Forelimb muscle (tissue), 1 donor: ENCODE data around the gene HIRA. TPM values are rescaled to one million over a fixed set of nuclear protein-coding genes. Genes with fewer than 3 reads are reported as not detected.

Experiments used
- DNase-seq: peaks from one replicate; pipeline ENCODE4 v3.0.0-alpha.2; 2013; ENCODE audit warnings: low read depth
- polyA plus RNA-seq: library from polyadenylated mRNA; unstranded; fragments of 120-200 nt; gene quantifications from one replicate; pipeline ENCODE4 v1.2.1, GENCODE V29; 2013; ENCODE audit not compliant: insufficient read length

Gene HIRA
- polyA plus RNA-seq, 1 donor = 17.4 TPM

DNA sequence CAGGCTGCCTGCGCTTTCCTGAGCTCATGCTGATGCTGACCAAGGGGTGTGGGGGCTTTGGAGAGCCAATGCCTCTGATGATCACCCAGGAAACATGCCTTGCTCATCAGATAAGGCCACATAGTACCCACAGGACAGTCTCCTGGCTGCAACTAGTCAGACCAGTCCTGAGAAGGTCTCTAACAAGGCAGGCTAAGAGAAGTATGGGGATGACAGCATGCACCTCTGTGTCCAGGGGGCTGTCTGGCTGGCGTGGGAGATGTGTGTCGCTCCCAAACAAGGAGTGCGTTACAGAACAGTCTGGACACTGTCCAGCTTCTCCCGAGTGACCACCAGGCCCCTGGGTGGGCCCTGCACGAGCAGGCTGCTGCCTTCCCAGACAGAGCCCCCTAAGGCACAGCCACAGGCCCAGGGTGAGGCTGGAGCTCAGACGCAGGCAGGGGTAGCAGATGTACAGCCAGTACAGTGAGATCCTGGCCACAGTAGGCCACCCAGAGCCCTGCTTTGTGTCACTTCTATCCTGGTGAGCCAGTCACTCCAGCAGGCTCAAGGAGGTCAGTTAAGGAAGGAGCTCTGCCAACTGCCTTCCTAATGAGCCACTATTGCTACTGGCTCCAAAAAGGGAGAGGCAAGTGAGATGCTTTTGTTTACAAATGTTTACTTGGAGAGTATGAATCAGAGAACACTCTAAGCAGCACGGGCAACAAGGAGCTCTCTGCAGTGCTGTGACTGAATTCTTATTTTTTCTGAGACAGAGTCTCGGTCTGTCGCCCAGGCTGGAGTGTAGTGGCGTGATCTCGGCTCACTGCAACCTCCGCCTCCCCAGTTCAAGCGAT, 74.0 kb downstream of the HIRA start:
- no peak for DNase-seq

DNA sequence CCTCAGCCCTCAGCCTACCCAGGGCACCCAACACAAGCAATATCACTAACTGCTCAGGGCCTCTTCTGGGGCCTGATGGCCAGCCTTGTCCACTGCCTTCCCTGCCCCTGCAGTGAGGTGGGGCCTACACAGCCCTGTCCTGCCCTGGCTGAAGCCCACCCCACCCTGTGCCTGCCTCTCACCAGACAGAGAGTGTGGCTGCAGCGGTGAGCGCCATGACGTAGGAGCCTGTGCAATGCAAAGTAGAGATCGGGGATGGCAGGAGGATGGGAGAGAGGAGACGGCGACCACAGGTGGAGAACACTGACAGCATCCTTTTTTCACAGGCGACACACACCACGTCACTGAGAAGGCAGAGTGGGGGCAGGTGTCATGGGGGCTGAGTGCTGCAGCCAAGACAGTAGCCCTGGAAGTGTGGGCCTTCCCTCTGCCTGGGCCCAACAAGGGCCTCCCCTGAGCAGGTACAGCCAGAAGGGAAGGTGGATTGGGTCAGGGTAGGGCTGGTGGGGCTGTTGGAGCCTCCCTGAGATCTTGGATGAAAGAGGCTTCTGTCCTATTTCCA, 74.7 kb downstream of the HIRA start:
- no peak for DNase-seq

DNA sequence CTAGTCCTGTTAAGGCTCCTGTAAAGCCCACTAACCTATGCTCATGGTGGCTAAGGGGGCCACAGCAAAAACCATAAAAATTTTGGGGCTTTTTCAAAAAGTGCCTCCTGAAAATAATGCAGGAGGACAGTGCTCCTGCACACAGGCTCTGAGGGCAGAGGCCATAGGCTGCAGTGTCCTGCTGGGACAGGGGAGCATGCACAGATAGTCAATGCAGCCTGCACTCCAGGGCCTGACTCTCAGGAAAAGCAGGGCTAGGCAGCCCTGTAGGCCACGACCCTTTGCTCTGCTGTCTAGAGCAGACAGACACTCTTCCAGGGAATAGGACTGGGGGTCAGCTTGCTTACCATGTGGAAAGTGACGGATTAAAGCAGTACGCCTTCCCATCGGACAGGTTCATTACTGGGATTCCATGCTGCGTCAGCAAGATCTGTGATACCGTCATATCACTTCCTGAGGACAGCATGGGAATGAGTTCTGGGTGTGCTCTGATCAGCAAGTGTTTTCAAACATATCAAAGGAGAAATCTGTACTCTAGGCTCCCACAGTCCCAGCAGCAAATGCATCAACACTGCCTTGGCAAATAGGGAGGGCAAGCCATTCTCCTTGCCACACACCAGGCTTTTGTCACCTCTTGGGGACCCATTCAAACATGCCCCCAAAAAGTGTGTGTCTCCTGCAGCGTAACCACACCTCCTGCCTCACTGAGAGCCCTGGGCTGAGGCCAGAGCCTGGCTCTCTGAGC, 75.9 kb downstream of the HIRA start:
- no peak for DNase-seq

DNA sequence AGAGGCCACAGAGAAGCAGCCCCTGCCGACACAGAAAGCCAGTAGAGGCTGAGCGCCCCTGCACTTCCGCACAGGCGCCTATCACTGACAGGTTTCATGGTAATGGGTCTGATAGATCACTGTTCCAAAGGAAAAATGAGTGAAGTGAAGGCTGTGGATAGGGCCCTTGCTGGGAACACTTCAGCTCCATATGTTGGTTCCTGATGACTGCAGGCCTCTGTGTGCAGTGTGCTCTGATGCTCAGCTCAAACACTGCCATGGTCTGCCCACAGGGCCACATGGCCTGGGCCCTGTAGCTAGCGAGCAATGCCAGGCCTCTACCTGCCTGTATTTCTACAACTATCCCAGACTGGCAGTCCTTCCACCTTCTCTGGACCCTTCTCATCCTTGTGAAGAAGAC, 77.3 kb downstream of the HIRA start:
- no peak for DNase-seq

DNA sequence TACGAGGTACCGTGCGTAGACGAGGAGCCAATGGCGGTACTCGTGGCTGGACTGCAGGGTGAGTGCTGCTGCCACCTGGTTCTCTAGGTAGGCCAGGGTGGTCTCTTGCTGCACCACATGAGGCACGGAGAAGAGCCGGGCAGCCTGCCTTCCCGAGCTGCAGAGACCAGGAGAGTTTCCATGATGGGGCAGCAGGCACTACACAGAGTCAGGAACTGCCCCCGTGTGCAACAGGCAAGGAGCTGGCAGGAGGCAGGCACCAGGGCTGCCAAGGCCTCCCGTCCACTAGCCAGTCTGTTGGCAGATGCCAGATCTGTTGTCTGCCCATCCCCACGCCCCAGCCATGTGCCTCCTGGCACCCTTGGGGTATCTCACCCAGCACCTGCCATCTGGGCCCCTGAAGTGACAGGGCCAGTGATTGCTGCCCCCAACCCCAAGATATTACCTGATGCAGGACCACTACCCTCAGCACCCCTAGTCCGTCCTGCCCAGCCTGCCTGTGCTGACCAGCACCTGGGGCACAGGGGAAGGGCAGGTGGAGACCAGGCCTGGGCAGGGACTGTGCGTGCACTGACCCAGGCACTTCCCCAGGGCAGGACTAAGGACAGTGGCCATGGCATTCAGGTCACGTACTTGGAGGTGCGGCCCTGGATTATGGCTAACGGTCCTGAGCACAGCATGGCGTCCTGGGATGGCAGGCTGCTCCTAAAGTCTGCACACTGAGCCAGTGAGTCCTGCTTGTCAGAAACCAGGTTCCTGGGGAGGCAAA, 78.0 kb downstream of the HIRA start:
- no peak for DNase-seq

DNA sequence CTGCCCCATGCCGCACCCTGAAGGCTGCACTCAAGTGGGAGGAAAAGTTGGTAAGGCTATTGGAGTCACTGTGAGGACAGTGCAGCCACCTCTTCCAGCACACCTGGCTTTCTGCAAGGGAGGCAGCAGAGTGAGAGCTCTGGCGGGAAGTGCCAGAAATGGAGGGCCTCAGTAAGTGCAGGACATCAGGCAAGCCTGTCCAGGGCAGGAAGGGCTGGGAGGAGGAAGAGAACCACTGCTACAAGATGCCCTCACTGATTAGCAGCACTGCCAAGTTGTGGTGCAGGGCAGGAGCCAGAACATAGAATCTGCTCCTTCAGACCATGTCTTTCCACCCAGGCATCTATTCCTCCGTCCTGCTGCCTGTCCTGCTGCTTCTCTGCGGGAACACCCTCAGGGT, 78.8 kb downstream of the HIRA start:
- no peak for DNase-seq

DNA sequence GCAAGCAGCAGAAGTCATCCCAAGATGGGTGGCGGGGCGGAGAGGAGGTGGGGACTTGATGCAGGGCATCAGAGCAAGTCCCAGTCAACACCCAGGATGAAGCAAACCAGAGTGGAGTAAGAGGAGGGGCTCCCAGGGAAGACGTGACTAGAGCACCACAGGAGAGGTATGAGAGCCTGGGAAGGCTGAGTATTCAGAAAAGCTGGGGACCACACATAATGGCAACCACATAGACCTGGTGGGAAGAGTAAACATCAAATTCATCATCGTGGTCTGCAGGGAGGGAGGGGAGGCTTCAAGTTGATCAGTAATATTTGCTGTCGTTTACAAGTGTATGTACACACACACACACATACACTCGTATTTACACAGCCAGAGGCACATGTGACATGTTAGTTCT, 79.3 kb downstream of the HIRA start:
- no peak for DNase-seq

DNA sequence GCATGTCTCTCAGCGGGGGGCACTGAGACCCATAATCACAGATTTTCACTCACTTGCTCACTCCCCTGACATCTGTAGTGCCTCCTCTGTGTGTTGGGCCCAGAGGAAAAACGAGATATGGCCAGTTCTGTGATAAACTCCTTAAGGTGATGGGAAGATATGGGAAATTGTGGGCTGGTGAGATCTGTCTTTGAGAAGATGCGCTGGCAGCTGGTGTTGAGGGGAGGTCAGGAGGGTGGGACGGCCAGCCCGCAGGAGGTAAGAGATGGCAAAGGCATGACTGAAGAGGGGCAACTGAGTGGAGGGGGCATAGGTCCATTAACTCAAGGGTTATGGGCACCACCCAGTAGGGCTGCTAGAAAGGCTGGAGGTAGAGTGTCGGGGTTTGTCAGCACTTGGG, 79.9 kb downstream of the HIRA start:
- DNase-seq = no peak

DNA sequence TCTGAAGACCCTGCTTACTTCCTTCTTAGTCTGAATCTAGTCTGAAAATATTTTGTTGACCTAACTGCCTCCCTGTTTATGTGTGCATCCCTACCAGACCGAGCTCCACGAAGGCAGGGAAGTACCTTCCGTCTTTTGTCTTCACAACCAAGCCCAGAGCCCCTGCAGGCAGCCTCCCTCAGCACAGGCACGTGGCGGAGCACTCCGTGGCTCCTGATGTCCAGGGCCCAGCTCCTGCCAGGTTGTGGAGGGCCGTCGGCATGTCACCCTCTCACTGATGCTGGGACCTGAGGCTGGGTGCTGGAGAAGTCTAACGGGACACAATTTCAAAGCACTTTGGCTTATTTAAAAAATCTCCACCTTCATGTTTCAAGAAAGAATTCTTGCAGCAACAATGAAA, 80.6 kb downstream of the HIRA start:
- no peak for DNase-seq

DNA sequence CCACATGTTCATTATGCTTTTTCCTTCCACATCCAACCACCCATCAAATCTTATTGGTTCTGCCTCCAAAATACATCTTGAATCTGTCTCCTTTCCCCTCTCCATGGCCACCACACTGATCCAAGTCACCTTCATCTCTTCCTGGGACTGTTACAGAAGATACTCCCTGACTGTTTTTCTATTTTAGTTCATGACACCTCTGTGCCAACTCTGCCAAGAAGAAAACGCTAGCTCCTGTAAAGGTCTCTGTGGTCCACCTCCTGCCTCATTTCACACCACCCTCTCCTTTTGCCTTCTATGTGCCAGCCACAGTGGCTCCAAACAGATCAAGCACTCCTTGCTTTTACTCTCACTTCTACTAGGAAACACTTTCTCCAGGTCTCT, 81.1 kb downstream of the HIRA start:
- DNase-seq = no peak

DNA sequence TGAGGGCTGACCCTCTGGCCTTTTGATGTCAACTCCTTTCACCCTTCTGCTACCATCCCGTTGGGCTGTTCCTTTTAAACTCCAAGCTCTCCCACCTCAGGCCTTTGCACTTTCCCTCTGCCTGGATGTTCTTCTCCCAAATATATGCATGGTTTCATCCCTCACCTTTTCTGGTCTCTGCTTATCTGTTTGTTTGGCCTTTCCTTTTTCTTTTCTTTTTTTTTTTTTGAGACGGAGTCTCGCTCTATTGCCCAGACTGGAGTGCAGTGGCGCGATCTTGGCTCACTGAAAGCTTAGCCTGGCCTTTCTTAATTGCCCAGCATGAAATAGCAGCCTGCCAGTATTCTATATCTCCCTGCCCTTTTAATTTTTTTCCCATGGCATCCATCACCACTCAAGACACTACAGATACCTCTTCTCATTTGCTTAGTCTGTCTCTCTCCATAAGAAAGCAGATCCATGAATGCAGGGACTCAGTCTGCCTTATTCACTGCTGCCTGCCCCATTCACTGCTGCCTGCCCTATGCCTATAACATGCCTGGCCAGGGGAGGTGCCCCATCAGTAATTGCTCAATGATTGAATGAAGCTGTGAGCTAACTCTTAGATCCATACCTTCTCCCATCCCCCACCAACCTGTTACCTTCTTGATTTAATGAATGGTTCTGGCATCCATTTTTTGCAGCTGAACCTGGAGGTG, 81.6 kb downstream of the HIRA start:
- no peak for DNase-seq

DNA sequence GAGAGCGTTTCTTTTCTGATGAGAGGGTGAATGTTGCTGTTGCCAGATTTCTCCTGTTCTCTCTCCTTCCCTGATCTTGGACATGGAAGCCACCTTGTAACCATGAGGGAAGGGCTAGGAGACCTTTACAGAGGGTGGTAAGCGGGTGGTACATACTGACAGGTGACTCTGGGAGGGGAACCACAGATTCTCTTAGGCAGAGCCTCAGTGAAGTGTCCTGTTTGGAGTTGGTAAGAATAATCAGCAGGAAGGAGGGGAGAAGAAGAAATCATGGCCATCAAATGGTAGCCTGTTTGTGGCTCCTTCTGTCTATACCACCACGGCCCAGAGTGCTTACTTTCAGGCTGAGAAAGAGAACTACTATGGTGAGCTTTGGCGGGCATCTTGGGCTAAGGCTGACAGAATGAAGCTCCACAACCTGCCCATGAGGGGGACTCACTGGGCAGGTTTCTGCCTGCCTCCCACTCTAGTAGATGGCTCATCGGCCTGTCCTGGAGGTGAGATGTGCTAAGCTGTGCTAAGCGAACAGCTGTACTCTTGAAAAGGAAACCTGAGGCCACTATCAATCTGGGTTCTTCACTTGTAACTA, 84.8 kb downstream of the HIRA start:
- no peak for DNase-seq

DNA sequence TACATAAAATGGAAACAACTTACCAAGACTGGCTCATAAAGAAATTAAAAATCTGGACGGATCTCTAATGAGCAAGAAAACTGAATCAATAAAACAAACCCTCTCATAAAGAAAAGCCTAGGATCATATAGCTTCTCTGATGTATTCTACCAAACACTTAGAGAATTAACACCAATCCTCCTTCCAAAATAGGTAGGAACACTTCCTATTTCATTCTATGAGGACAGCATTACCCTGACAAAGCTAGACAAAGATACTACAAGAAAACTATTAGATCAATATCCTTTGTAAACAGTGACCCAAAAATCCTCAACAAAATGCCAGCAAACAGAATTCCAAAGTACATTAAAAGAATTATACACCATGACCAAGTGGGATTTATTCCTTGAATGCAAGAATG, 87.1 kb downstream of the HIRA start:
- DNase-seq = no peak

DNA sequence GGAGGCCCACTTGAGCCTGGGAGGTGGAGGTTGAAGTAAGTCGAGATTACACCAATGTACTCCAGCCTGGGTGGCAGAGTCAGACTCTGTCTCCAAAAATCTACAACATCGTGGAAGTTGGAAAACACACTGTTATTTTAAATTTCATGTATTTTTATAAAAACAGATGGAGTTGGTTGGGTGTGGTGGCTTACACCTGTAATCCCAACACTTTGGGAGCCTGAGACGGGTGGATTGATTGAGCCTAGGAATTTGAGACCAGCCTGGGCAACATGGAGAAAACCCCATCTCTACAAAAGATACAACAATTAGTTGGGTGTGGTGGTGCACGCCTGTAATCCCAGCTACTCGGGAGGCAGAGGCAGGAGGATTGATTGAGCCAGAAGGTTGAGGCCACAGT, 88.1 kb downstream of the HIRA start:
- no peak for DNase-seq

DNA sequence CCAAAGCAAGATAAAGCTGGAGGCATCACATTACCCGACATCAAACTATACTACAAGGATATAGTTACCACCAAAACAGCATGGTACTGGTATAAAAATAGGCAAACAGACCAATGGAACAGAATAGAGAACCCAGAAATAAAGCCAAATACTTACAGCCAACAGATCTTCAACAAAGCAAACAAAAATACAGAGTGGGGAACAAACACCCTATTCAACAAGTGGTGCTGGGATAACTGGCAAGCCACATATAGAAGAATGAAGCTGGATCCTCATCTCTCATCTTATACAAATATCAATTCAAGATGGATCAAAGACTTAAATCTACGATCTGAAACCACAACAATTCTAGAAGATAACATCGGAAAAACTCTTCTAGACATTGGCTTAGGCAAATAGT, 90.0 kb downstream of the HIRA start:
- no peak for DNase-seq

DNA sequence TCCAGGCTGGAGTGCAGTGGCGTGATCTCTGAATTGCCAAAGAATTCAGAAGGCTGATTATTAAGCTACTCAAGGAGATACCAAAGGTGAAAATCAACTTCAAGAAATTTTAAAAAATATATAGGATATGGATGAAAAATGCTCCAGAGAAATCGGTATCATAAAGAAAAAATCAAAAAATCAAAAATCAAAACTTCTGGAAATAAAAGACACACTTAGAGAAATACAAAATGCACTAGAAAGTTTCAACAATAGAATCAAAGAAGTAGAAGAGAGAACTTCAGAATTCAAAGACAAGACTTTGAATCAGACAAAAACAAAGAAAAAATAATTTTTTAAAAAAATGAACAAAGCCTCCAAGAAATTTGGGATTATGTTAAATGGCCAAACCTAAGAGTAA, 94.4 kb downstream of the HIRA start:
- DNase-seq = no peak

DNA sequence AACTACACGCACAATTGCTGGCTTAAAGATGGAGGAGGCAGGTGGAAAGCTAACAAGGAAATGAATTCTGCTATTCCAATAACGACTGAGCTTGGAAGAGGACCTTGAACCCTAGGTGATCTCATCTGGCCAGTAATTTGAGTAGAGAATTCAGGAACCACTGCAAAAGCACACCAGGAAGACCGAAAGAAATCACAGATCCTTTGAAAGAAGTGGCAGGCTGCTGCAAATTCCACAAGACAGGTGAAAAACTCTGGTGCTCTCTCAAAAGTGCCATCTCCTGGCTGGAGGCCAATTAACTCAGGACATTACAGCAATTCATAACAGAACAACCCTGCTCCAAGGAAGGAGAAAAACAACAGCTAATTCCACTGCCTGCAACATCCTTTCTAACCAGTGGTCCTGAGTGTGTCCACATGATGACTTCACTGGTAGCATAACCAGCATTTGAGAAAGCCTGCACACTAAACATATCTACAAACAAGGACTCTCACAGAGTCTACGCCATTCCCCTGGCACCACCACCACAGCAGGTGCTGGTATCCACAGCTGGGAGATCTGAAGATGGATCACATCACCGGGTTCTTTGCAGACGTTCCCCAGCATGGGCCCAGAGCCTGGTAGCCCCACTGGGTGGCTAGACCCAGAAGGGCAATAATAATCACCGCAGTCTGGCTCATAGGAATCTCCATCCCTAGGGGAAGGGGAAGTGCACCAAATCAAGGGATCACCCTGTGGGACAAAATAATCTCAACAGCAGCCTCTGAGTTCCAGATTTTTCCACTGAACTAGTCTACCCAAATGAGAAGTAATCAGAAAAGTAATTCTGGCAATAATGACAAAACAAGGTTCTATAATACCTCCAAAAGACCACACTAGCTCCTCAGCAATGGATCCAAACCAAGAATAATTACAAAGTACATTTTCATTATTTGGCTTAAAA, 95.1 kb downstream of the HIRA start:
- no peak for DNase-seq

DNA sequence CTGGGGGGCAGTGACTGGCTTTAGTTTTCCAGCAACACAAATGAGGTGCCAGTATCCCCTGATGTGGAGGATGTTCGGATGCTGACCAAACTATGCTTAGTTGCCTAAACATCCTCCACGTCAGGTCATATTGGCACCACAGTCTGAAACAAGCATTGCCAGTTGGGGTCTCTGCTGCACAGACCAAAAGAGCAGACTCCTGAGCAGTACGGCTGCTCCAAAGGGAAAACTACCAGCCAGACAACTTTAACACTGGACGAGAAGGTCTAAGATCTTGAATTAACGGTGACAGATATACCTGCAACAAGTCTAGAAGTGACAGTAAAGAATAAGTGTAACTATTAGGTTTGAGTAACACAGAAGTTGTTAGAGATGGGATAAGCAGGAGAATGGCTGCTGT, 99.6 kb downstream of the HIRA start:
- no peak for DNase-seq

DNA sequence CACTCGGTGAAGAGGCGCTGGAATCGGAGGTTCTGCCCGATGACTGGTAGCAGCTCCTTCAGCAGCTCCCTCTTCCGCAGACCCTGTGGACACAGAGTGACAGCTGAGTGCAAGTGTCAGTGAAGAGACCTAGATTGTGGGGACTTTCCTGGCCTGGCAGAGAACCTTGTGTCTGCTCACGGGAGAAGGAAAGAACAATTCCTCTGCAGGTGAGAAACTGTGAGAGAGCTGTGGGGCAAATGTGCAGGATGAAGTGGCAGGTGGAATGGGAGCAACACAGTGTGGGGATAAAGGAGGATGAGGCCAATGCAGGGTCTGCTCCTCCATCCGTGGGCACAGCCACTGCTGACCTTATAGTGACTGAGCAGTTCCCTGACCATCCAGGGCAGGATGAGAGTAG, 100.1 kb downstream of the HIRA start:
- no peak for DNase-seq

DNA sequence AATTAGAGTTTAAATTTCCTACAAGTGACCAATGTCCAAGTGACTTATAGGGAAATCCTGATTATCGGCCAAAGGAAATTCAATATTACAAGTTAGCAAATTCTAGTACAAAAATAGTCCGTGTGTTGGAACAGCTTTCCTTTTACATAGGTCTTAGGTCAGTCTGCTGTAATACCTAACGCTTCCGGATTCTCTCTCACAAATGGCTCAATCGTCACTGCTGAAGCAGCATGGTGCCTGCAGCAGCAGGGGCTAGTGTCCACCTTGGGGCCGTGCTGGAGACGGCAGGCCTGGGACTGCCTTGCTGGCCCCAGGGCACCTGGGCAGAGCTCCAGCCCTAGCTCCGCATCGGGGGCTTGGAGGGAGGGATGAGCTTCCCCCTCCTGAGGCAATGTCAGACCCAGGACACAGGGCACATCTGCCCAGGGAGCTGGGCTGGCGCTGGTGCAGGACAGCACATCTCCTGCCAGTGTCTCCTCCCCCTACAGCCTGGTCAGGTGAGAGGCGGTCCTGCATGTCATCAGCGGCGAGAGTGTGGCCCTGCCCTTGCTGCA, 100.6 kb downstream of the HIRA start:
- DNase-seq = no peak
